ENCODE results near the gene DTNB.

Gene DTNB

GRCh38 chr2:25493207-25493606, 180.2 kb downstream of the DTNB start:
- DNase-seq: no peak

GRCh38 chr2:25492726-25493125, 180.7 kb downstream of the DTNB start:
- no peak for DNase-seq

- DNase-seq: no peak
Measured at GRCh38 chr2:25491966-25492532, 181.3 kb downstream of the DTNB start.

- no peak for DNase-seq
Measured at GRCh38 chr2:25491003-25491696, 182.2 kb downstream of the DTNB start.

GRCh38 chr2:25490217-25490616, 183.2 kb downstream of the DTNB start:
- no peak for DNase-seq

GRCh38 chr2:25489631-25490030, 183.7 kb downstream of the DTNB start:
- DNase-seq: no peak

- DNase-seq: no peak
Measured at GRCh38 chr2:25483607-25484266, 189.6 kb downstream of the DTNB start.

GRCh38 chr2:25482341-25482740, 191.0 kb downstream of the DTNB start:
- no peak for DNase-seq

GRCh38 chr2:25481381-25482300, 191.7 kb downstream of the DTNB start:
- no peak for DNase-seq

GRCh38 chr2:25480561-25480960, 192.8 kb downstream of the DTNB start:
- no peak for DNase-seq

GRCh38 chr2:25479761-25480160, 193.6 kb downstream of the DTNB start:
- no peak for DNase-seq

GRCh38 chr2:25478736-25479135, 194.6 kb downstream of the DTNB start:
- no peak for DNase-seq

GRCh38 chr2:25473758-25474340, 199.5 kb downstream of the DTNB start:
- DNase-seq: no peak

- no peak for DNase-seq
Measured at GRCh38 chr2:25473131-25473530, 200.2 kb downstream of the DTNB start.

GRCh38 chr2:25470806-25471205, 202.6 kb downstream of the DTNB start:
- DNase-seq: no peak

GRCh38 chr2:25467743-25468142, 205.6 kb downstream of the DTNB start:
- no peak for DNase-seq

- no peak for DNase-seq
Measured at GRCh38 chr2:25462021-25462420, 211.4 kb downstream of the DTNB start.

- DNase-seq: no peak
Measured at GRCh38 chr2:25460261-25460905, 213.0 kb downstream of the DTNB start.

GRCh38 chr2:25454824-25455611, 218.4 kb downstream of the DTNB start:
- no peak for DNase-seq

- DNase-seq: no peak
Measured at GRCh38 chr2:25453199-25453905, 220.0 kb downstream of the DTNB start.

GRCh38 chr2:25448808-25449207, 224.6 kb downstream of the DTNB start:
- DNase-seq: no peak
